ENCODE results near the gene MAP2K7. TPM values are rescaled to one million over a fixed set of nuclear protein-coding genes. Genes with fewer than 3 reads are reported as not detected.
A peak's percentile ranks its signal among the peaks of the same experiment; 100 is the strongest.
"Not testable (repeated sequence)": the region's sequence is repeated elsewhere in the genome, so short reads cannot be mapped to it uniquely, and the experiment has no call there.

The MAP2K7 gene
- total and polyA plus RNA-seq, 8 donors: 4.1 to 52.2 (median 14.7) TPM

DNA sequence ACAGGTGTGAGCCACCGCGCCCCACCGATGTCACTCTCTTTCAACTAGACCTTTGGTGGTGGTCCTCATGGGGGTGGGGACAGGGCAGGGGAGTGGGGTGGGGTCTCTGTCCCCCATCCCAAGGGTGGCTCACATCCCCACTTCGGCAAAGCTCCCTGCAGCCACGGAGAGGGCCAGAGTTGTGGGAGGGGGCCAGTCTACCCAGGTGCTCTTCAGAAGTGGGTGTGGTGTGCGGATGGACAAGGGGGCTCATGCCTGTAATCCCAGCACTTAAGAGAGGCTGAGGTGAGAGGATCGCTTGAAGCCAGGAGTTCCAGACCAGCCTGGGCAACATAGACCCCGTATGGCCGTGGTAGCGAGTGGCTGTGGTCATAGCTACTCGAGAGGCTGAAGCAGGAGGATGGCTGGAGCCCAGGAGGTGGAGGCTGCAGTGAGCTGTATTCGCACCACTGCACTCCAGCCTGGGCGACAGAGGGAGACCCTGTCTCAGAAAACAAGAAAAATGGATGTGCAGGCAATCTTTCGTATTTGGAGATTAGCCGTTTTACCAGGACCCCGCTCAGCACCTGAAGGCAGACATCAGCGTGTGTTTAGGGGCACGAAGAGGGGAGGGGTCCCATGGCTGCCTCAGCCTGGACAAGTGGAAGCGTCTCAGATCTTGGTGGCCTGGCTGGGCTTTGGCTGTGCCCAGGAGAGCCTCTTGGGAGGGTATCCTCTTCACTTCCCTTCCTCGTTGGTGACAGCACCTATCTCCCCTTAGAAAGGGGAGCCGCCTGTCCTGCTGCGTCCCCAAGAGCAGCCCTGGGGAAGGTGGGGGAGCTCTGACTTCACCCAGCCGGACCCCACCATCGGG is 11.8 kb downstream of the MAP2K7 start:
- peaks cover 27 to 35% (median 33%) of the 10 kb centered on the region in 4 donors for H3K36me3 ChIP-seq
- no peak for DNase-seq

DNA sequence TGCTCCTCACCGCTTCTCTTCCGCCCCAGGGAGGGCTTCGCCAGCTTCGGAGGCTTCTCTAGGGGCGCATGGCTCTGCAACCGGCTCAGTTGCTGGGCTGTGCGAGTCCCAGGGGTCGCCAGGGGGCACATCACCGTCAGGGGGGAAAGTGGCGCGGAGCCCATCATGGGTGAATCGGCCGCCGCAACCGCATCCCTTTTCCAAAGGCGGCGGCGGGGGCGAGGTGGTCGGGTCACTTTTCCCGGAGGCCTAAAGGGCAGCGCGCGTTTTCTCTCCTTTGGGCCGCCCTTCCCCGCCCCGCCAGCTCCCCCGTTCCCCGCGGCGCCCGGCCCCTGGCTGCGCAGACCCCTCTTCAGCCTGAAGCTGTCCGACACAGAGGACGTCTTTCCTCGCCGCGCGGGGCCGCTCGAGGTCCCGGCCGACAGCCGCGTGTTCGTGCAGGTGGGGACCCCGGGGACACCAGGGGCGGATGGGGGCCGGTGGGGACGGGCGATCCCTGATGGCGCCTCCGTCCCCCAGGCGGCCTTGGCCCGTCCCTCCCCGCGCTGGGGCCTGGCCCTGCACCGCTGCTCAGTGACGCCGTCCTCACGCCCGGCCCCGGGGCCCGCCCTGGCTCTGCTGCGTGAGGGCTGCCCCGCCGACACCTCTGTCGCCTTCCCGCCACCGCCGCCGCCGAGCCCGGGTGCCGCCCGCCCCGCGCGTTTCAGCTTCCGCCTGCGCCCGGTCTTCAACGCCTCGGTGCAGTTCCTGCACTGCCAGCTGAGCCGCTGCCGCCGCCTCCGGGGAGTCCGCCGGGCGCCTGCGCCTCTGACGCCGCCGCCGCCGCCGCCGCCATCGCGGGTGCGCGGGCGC is 12.7 kb downstream of the MAP2K7 start:
- no peak for TF ChIP-seq POLR2A (IDR thresholded peaks at IDR 0.05)
- peaks cover 37 to 60% (median 47%) of the 10 kb centered on the region in 4 donors for H3K4me1 ChIP-seq
- H3K36me3 ChIP-seq: peaks cover 19 to 26% (median 24%) of the 10 kb centered on the region in 4 donors
- 0 to 1% (median 1%) methylated on average over 13 to 104 of the region's 104 CpGs for WGBS, 5 donors
- intact Hi-C loops (cut with DNase I; ENCODE audit: low total_unique reads): no loop called here
- no peaks in the 10 kb centered on the region for H3K9me3 ChIP-seq
- H3K27ac ChIP-seq: peak overlapping the region in 2 of 5 donors; percentile 29 to 65
- peaks cover 12 to 74% (median 52%) of the 10 kb centered on the region in 3 donors for H3K27me3 ChIP-seq
- H3K4me3 ChIP-seq: peak overlapping the region; percentile 33 to 51 (median 40)
- peak; percentile 42 to 77 for DNase-seq

More for the DNA sequence above, 11.8 kb downstream of the MAP2K7 start:
- Histone ChIP-seq H3K4me1 (peaks cover 32 to 55% (median 41%) of the 10 kb centered on the region in 4 donors), H3K4me3 (peak overlapping the region in 2 of 4 donors; percentile 47 to 51), H3K27me3 (peaks cover 12 to 83% (median 52%) of the 10 kb centered on the region in 3 donors), H3K27ac (no peak overlapping the region), H3K9me3 (no peaks in the 10 kb centered on the region)
- intact Hi-C loops (cut with DNase I; ENCODE audit: low total_unique reads): no loop called here
- WGBS, 5 donors: 39 to 48% (median 44%) methylated on average over 22 to 24 of the region's 24 CpGs
- TF ChIP-seq POLR2AphosphoS5 (IDR thresholded peaks at IDR 0.05) (no peak), EP300 (IDR thresholded peaks at IDR 0.05) (no peak), POLR2A (IDR thresholded peaks at IDR 0.05) (no peak)
- TF ChIP-seq, protein P1, sequence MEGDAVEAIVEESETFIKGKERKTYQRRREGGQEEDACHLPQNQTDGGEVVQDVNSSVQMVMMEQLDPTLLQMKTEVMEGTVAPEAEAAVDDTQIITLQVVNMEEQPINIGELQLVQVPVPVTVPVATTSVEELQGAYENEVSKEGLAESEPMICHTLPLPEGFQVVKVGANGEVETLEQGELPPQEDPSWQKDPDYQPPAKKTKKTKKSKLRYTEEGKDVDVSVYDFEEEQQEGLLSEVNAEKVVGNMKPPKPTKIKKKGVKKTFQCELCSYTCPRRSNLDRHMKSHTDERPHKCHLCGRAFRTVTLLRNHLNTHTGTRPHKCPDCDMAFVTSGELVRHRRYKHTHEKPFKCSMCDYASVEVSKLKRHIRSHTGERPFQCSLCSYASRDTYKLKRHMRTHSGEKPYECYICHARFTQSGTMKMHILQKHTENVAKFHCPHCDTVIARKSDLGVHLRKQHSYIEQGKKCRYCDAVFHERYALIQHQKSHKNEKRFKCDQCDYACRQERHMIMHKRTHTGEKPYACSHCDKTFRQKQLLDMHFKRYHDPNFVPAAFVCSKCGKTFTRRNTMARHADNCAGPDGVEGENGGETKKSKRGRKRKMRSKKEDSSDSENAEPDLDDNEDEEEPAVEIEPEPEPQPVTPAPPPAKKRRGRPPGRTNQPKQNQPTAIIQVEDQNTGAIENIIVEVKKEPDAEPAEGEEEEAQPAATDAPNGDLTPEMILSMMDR (IDR thresholded peaks at IDR 0.05): no peak

DNA sequence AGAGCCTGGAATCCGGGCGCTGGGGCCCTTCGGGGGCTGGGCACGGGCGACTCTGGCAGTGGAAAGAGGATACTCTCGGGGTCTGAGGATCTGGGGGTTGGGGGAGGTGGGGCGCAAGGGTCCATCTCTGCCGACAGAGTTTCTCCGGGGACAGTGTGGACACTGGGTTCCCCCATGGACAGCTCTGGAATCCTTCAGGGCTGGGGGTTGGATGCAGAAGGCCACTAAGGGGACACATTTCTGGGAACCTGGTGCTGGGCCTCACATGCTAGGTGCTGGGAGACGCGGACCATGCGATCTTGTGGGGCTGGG is 13.2 kb downstream of the MAP2K7 start:
- Histone ChIP-seq H3K27me3 (peaks cover 12 to 71% (median 52%) of the 10 kb centered on the region in 3 donors), H3K36me3 (peaks cover 15 to 23% (median 20%) of the 10 kb centered on the region in 4 donors), H3K9me3 (no peaks in the 10 kb centered on the region), H3K4me1 (peaks cover 43 to 66% (median 53%) of the 10 kb centered on the region in 4 donors), H3K4me3 (peak overlapping the region; percentile 33 to 51 (median 40)), H3K27ac (peak overlapping the region in 2 of 5 donors; percentile 29 to 65)
- no peak for DNase-seq
- TF ChIP-seq POLR2AphosphoS5 (IDR thresholded peaks at IDR 0.05) (no peak), POLR2A (IDR thresholded peaks at IDR 0.05) (no peak), EP300 (IDR thresholded peaks at IDR 0.05) (no peak)
- TF ChIP-seq, protein P1 (IDR thresholded peaks at IDR 0.05): no peak
- 0 to 16% (median 7%) methylated on average over 7 to 12 of the region's 12 CpGs; no CpG with 5 or more reads in 1 of the 5 donors for WGBS, 5 donors
- intact Hi-C loops (cut with DNase I; ENCODE audit: low total_unique reads): no loop called here

DNA sequence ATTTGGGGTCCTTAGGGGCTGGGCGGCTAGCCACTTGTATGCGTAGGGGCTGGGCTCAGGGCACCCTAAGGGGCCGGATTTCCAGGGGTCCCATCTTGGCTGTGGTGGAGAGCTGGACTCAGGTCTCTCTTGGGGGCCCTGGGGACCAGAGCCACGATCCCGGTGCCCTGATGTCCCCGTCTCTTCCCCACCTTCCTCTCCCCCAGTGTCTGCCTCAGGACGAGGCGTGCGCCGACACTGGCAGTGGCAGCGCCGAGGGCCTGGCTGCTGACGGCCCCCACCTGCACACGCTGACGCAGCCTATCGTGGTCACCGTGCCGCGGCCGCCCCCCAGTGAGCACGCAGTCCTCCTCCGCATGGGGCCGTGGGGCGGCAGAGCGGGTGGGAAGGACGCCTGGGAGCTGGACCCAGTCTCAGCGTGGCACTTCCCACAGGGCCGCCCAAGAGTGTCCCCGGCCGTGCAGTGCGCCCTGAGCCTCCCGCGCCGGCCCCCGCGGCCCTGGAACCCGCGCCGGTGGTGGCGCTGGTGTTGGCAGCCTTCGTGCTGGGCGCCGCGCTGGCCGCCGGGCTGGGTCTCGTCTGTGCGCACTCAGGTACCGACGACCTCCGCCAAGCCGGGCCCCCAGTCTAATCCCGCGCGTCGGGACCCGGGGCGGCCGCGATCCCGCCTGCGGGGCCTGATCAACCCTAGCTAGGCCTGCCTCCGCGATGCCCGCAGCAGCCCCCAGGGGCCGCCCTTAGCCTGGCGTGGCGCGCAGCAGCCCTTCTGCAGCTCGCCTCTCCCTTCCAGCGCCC is 13.8 kb downstream of the MAP2K7 start:
- Histone ChIP-seq H3K27me3 (peaks cover 12 to 67% (median 52%) of the 10 kb centered on the region in 3 donors), H3K9me3 (no peaks in the 10 kb centered on the region), H3K4me1 (peaks cover 49 to 71% (median 58%) of the 10 kb centered on the region in 4 donors), H3K27ac (peak overlapping the region in 2 of 5 donors; percentile 29 to 65), H3K4me3 (peak overlapping the region; percentile 31 to 51 (median 40)), H3K36me3 (peaks cover 15 to 23% (median 20%) of the 10 kb centered on the region in 4 donors)
- intact Hi-C loops (cut with DNase I; ENCODE audit: low total_unique reads): no loop called here
- peak; percentile 58 to 88 for DNase-seq
- TF ChIP-seq, protein P1 (IDR thresholded peaks at IDR 0.05): peak in 4 of 7 experiments; percentile 8 to 55 (median 43)
- TF ChIP-seq POLR2AphosphoS5 (IDR thresholded peaks at IDR 0.05): no peak
- WGBS, 5 donors: 1% methylated on average over 19 to 71 of the region's 71 CpGs

DNA sequence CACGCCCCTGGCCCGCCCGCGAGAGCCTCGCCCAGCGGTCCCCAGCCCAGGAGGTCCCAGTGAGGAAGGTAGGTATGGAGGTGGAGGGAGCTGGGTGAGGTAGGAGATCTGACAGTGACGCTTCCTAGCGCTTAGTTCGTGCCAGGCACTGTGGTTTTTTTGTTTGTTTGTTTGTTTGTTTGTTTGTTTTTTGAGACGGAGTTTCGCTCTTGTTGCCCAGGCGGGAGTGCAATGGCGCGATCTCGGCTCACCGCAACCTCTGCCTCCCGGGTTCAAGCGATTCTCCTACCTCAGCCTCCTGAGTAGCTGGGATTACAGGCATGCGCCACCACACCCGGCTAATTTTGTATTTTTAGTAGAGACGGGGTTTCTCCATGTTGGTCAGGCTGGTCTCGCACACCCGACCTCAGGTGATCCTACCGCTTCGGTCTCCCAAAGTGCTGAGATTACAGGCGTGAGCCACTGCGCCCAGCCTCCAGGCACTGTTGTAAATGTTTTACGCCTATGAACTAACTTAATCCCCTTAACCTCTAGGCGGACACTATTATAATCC is 14.5 kb downstream of the MAP2K7 start:
- Histone ChIP-seq H3K27me3 (peaks cover 12 to 67% (median 52%) of the 10 kb centered on the region in 3 donors), H3K4me3 (peak overlapping the region in 3 of 4 donors; percentile 31 to 51 (median 47)), H3K36me3 (peaks cover 14 to 23% (median 20%) of the 10 kb centered on the region in 4 donors), H3K27ac (peak overlapping the region in 2 of 5 donors; percentile 29 to 65), H3K4me1 (peaks cover 50 to 78% (median 60%) of the 10 kb centered on the region in 4 donors)
- intact Hi-C loops (cut with DNase I; ENCODE audit: low total_unique reads); H3K9me3 ChIP-seq; DNase-seq: not testable (repeated sequence)
- WGBS, 5 donors: 19 to 29% (median 26%) methylated on average over 24 to 29 of the region's 29 CpGs
